ENCODE measurements around the gene DCTN1.

Gene DCTN1

DNA sequence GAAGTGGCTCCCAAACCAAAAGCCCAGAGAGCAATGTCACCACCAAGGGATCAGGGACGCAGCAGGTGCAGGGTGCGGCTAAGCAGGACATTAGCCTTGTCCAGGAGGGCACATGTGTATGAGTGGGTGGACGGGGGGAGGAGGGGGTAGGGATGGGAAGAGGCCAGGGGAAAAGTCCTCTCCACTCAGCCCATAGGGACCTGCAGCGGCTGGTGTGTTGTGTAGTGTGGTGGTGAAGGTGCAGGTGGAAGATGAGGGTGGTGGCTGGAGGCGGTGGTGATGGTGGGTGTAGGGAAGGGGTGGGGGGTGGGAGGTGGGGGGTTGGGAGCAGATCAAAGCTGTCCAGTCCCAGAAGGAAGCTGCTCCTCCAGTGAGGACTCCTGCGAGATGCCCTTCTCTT lies 37.7 kb upstream of the DCTN1 start:
- Mint-ChIP-seq H3K4me1 (ENCODE audit: low read depth) (peaks cover 34% of the 10 kb centered on the region), H3K27ac (no peak overlapping the region), H3K9me3 (ENCODE audit: low read depth) (no peaks in the 10 kb centered on the region), H3K36me3 (no peaks in the 10 kb centered on the region), H3K27me3 (no peaks in the 10 kb centered on the region), H3K4me3 (no peak overlapping the region)

DNA sequence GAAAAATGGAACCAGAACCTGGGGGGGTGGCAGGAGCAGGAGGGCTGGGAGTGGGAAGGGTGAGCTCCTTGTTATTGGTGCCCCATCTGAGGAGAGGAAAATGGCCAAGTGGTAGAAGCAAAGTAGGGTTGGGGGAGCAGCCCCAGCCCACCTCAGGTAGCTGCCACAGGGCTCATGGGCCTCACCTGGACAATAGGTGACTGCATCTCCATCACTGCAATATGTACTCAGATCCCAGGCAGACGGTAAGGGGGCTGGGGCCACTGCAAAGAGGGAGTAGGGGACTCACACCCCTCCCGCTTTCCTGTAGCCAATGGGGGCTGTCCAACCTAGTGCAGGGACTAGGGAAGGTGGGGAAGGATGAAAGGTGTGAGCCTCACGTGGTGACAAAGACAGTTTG lies 37.1 kb upstream of the DCTN1 start:
- H3K27ac Mint-ChIP-seq: no peak overlapping the region
- no peak overlapping the region for H3K4me3 Mint-ChIP-seq
- H3K27me3 Mint-ChIP-seq: no peaks in the 10 kb centered on the region
- no peaks in the 10 kb centered on the region for H3K36me3 Mint-ChIP-seq
- H3K9me3 Mint-ChIP-seq (ENCODE audit: low read depth): no peaks in the 10 kb centered on the region
- peaks cover 32% of the 10 kb centered on the region for H3K4me1 Mint-ChIP-seq (ENCODE audit: low read depth)

GRCh38 chr2:74416778-74417177 lies 36.7 kb upstream of the DCTN1 start:
- Mint-ChIP-seq H3K9me3 (ENCODE audit: low read depth) (no peaks in the 10 kb centered on the region), H3K27ac (no peak overlapping the region), H3K27me3 (no peaks in the 10 kb centered on the region), H3K4me3 (no peak overlapping the region), H3K4me1 (ENCODE audit: low read depth) (peaks cover 32% of the 10 kb centered on the region), H3K36me3 (no peaks in the 10 kb centered on the region)

- H3K27me3 Mint-ChIP-seq: no peaks in the 10 kb centered on the region
- H3K9me3 Mint-ChIP-seq (ENCODE audit: low read depth): no peaks in the 10 kb centered on the region
- no peak overlapping the region for H3K27ac Mint-ChIP-seq
- peaks cover 27% of the 10 kb centered on the region for H3K4me1 Mint-ChIP-seq (ENCODE audit: low read depth)
- peak overlapping the region; percentile 65 for H3K4me3 Mint-ChIP-seq
- H3K36me3 Mint-ChIP-seq: no peaks in the 10 kb centered on the region
These were observed 35.8 kb upstream of the DCTN1 start for GRCh38 chr2:74415762-74416395.

- peaks cover 22% of the 10 kb centered on the region for H3K4me1 Mint-ChIP-seq (ENCODE audit: low read depth)
- no peaks in the 10 kb centered on the region for H3K27me3 Mint-ChIP-seq
- no peaks in the 10 kb centered on the region for H3K9me3 Mint-ChIP-seq (ENCODE audit: low read depth)
- H3K36me3 Mint-ChIP-seq: no peaks in the 10 kb centered on the region
- no peak overlapping the region for H3K27ac Mint-ChIP-seq
- peak overlapping the region; percentile 66 for H3K4me3 Mint-ChIP-seq
These were observed 35.0 kb upstream of the DCTN1 start for GRCh38 chr2:74414881-74415761.

GRCh38 chr2:74414441-74414840 lies 34.3 kb upstream of the DCTN1 start:
- no peak overlapping the region for H3K27ac Mint-ChIP-seq
- no peaks in the 10 kb centered on the region for H3K36me3 Mint-ChIP-seq
- peaks cover 18% of the 10 kb centered on the region for H3K4me1 Mint-ChIP-seq (ENCODE audit: low read depth)
- H3K4me3 Mint-ChIP-seq: peak overlapping the region; percentile 66
- no peaks in the 10 kb centered on the region for H3K9me3 Mint-ChIP-seq (ENCODE audit: low read depth)
- H3K27me3 Mint-ChIP-seq: peaks cover under 1% of the 10 kb centered on the region

GRCh38 chr2:74413001-74413698 lies 33.0 kb upstream of the DCTN1 start:
- Mint-ChIP-seq H3K4me3 (no peak overlapping the region), H3K36me3 (no peaks in the 10 kb centered on the region), H3K4me1 (ENCODE audit: low read depth) (peaks cover 18% of the 10 kb centered on the region), H3K27me3 (peaks cover 1% of the 10 kb centered on the region), H3K27ac (no peak overlapping the region), H3K9me3 (ENCODE audit: low read depth) (no peaks in the 10 kb centered on the region)

DNA sequence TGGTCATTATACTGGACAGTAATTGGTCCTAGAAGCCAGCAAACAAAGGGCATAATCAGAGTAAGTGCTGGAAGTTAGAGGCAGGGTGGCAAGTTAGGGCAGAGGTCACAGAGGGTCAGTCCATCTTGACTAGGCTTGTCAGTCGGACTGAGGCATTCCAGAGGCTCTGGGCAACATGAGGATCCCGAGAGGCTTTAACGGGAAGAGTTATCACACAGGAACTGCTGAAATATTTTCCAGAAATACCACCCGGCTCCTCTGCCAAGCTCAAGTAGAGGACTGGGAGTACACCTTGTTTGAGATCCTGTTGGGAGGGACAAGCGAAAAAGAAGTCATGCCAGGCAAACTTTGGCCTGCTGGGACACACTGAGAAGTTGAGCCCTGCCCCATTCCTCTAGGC lies 27.6 kb upstream of the DCTN1 start:
- Mint-ChIP-seq H3K27me3 (peaks cover 3% of the 10 kb centered on the region), H3K9me3 (ENCODE audit: low read depth) (no peaks in the 10 kb centered on the region), H3K4me1 (ENCODE audit: low read depth) (no peaks in the 10 kb centered on the region), H3K36me3 (no peaks in the 10 kb centered on the region), H3K4me3 (no peak overlapping the region), H3K27ac (no peak overlapping the region)

- no peaks in the 10 kb centered on the region for H3K36me3 Mint-ChIP-seq
- peaks cover 3% of the 10 kb centered on the region for H3K27me3 Mint-ChIP-seq
- H3K4me1 Mint-ChIP-seq (ENCODE audit: low read depth): no peaks in the 10 kb centered on the region
- H3K4me3 Mint-ChIP-seq: no peak overlapping the region
- no peaks in the 10 kb centered on the region for H3K9me3 Mint-ChIP-seq (ENCODE audit: low read depth)
- H3K27ac Mint-ChIP-seq: no peak overlapping the region
These were observed 25.9 kb upstream of the DCTN1 start for GRCh38 chr2:74406035-74406434.

GRCh38 chr2:74401891-74402290 lies 21.8 kb upstream of the DCTN1 start:
- Mint-ChIP-seq H3K27ac (no peak overlapping the region), H3K4me3 (no peak overlapping the region)

DNA sequence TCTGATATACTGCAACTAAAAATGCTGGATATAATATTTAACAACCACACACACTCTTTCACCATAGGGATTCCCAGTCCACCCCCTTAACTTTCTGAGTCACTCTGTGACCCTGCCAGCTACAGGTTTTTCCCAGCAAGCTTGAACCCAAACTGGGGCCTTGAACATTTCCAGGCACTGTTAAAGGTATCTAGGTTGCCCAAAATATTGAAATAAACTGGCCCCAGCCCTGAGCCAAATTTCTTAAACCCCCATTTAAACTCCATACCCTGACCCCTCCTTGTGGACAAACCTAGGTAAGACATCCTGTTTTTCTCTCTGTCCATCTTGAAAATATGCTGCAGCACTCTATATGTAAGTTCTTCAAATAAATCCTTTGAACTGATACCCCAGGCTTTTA lies 19.7 kb upstream of the DCTN1 start:
- H3K27ac Mint-ChIP-seq: no peak overlapping the region
- H3K27me3 Mint-ChIP-seq: peaks cover 1% of the 10 kb centered on the region
- peaks cover 2% of the 10 kb centered on the region for H3K4me1 Mint-ChIP-seq (ENCODE audit: low read depth)
- no peaks in the 10 kb centered on the region for H3K9me3 Mint-ChIP-seq (ENCODE audit: low read depth)
- H3K36me3 Mint-ChIP-seq: no peaks in the 10 kb centered on the region
- no peak overlapping the region for H3K4me3 Mint-ChIP-seq

More at GRCh38 chr2:74401891-74402290, 21.8 kb upstream of the DCTN1 start:
- H3K4me1 Mint-ChIP-seq (ENCODE audit: low read depth): peaks cover 2% of the 10 kb centered on the region
- no peaks in the 10 kb centered on the region for H3K9me3 Mint-ChIP-seq (ENCODE audit: low read depth)
- no peaks in the 10 kb centered on the region for H3K36me3 Mint-ChIP-seq
- H3K27me3 Mint-ChIP-seq: peaks cover 1% of the 10 kb centered on the region

- Mint-ChIP-seq H3K4me1 (ENCODE audit: low read depth) (peaks cover 2% of the 10 kb centered on the region), H3K4me3 (no peak overlapping the region), H3K9me3 (ENCODE audit: low read depth) (no peaks in the 10 kb centered on the region), H3K27me3 (no peaks in the 10 kb centered on the region), H3K36me3 (no peaks in the 10 kb centered on the region), H3K27ac (no peak overlapping the region)
These were observed 16.0 kb upstream of the DCTN1 start for GRCh38 chr2:74396149-74396548.

DNA sequence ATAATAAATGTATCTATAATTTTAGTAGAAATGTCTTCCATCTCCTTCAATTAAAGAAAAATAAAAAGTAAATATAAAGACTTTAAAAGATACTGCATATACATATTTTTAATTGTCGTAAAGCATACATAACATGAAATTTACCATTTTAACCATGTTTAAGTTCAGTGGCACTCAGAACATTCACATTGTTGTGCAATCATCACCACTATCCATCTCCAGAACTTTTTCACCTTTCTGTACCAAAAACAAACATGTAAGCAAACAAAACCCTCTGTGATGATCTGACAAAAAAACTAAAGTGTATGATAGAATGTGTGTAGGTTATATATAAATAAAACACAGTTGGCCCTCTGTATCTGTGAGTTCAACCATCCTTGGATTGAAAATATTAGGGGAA lies 13.4 kb upstream of the DCTN1 start:
- no peak overlapping the region for H3K4me3 Mint-ChIP-seq
- H3K9me3 Mint-ChIP-seq (ENCODE audit: low read depth): no peaks in the 10 kb centered on the region
- no peaks in the 10 kb centered on the region for H3K4me1 Mint-ChIP-seq (ENCODE audit: low read depth)
- H3K27me3 Mint-ChIP-seq: no peaks in the 10 kb centered on the region
- no peak overlapping the region for H3K27ac Mint-ChIP-seq
- no peaks in the 10 kb centered on the region for H3K36me3 Mint-ChIP-seq

GRCh38 chr2:74392449-74392743 lies 12.3 kb upstream of the DCTN1 start:
- H3K9me3 Mint-ChIP-seq (ENCODE audit: low read depth): no peaks in the 10 kb centered on the region
- H3K27me3 Mint-ChIP-seq: no peaks in the 10 kb centered on the region
- peak overlapping the region; percentile 100 for H3K27ac Mint-ChIP-seq
- H3K4me3 Mint-ChIP-seq: no peak overlapping the region
- no peaks in the 10 kb centered on the region for H3K36me3 Mint-ChIP-seq
- H3K4me1 Mint-ChIP-seq (ENCODE audit: low read depth): no peaks in the 10 kb centered on the region
